ENCODE results near the gene TMEM245.

TMEM245 gene

GRCh38 chr9:109050444-109050843 lies 69.3 kb downstream of the TMEM245 start:
- no peaks in the 10 kb centered on the region for H3K4me1 ChIP-seq (ENCODE audit: control insufficient read depth in 1 of 2, insufficient read depth in 2 of 2, low read length in 2 of 2)
- peaks cover 47 to 78% of the 10 kb centered on the region in 2 donors for H3K36me3 ChIP-seq (ENCODE audit: control insufficient read depth in 1 of 2, insufficient read depth in 2 of 2, low read length in 2 of 2)
- no peak overlapping the region for H3K9ac ChIP-seq (ENCODE audit: low read depth in 1 of 2, low read length in 2 of 2)
- H3K9me3 ChIP-seq (ENCODE audit: control insufficient read depth in 1 of 2, low read length in 2 of 2): no peaks in the 10 kb centered on the region
- H3K27me3 ChIP-seq (ENCODE audit: control insufficient read depth in 1 of 2, insufficient read depth in 2 of 2, low read length in 2 of 2): no peaks in the 10 kb centered on the region
- H3K27ac ChIP-seq (ENCODE audit: low read depth, low read length): no peak overlapping the region
- H3K4me3 ChIP-seq (ENCODE audit: low read depth in 1 of 2, low read length in 2 of 2): no peak overlapping the region

DNA sequence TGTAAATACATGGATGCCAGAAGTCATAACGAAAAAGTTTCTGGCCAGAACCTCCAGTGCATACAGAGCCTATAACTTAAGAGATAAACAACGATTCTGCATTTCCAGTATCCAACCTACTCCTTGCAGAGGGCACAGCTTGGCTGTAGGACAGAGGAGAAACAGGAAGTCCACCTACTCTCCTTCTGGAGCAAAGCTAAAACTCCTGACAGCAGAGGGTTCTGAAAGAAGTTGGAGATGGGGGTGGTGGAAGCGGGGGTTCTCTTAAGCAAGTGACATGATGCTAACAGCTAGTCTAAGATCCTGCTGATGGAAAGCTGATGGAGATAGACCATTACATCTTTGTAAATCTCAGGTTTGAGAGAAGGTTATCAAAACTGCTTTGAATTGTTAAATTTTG lies 70.9 kb downstream of the TMEM245 start:
- H3K27ac ChIP-seq (ENCODE audit: low read depth, low read length): no peak overlapping the region
- H3K36me3 ChIP-seq (ENCODE audit: control insufficient read depth in 1 of 2, insufficient read depth in 2 of 2, low read length in 2 of 2): peaks cover 47 to 80% of the 10 kb centered on the region in 2 donors
- H3K9ac ChIP-seq (ENCODE audit: low read depth in 1 of 2, low read length in 2 of 2): no peak overlapping the region
- H3K4me3 ChIP-seq (ENCODE audit: low read depth in 1 of 2, low read length in 2 of 2): no peak overlapping the region
- no peaks in the 10 kb centered on the region for H3K9me3 ChIP-seq (ENCODE audit: control insufficient read depth in 1 of 2, low read length in 2 of 2)
- no peaks in the 10 kb centered on the region for H3K4me1 ChIP-seq (ENCODE audit: control insufficient read depth in 1 of 2, insufficient read depth in 2 of 2, low read length in 2 of 2)
- no peaks in the 10 kb centered on the region for H3K27me3 ChIP-seq (ENCODE audit: control insufficient read depth in 1 of 2, insufficient read depth in 2 of 2, low read length in 2 of 2)

- Histone ChIP-seq H3K9me3 (ENCODE audit: control insufficient read depth in 1 of 2, low read length in 2 of 2) (no peaks in the 10 kb centered on the region), H3K4me1 (ENCODE audit: control insufficient read depth in 1 of 2, insufficient read depth in 2 of 2, low read length in 2 of 2) (no peaks in the 10 kb centered on the region), H3K27me3 (ENCODE audit: control insufficient read depth in 1 of 2, insufficient read depth in 2 of 2, low read length in 2 of 2) (no peaks in the 10 kb centered on the region), H3K36me3 (ENCODE audit: control insufficient read depth in 1 of 2, insufficient read depth in 2 of 2, low read length in 2 of 2) (peaks cover 41 to 80% of the 10 kb centered on the region in 2 donors), H3K27ac (ENCODE audit: low read depth, low read length) (no peak overlapping the region), H3K4me3 (ENCODE audit: low read depth in 1 of 2, low read length in 2 of 2) (no peak overlapping the region), H3K9ac (ENCODE audit: low read depth in 1 of 2, low read length in 2 of 2) (no peak overlapping the region)
Observed at GRCh38 chr9:109047259-109047658, 72.5 kb downstream of the TMEM245 start.

- Histone ChIP-seq H3K9ac (ENCODE audit: low read depth in 1 of 2, low read length in 2 of 2) (no peak overlapping the region), H3K27me3 (ENCODE audit: control insufficient read depth in 1 of 2, insufficient read depth in 2 of 2, low read length in 2 of 2) (no peaks in the 10 kb centered on the region), H3K36me3 (ENCODE audit: control insufficient read depth in 1 of 2, insufficient read depth in 2 of 2, low read length in 2 of 2) (peaks cover 41 to 75% of the 10 kb centered on the region in 2 donors), H3K27ac (ENCODE audit: low read depth, low read length) (no peak overlapping the region), H3K4me3 (ENCODE audit: low read depth in 1 of 2, low read length in 2 of 2) (no peak overlapping the region), H3K4me1 (ENCODE audit: control insufficient read depth in 1 of 2, insufficient read depth in 2 of 2, low read length in 2 of 2) (no peaks in the 10 kb centered on the region), H3K9me3 (ENCODE audit: control insufficient read depth in 1 of 2, low read length in 2 of 2) (no peaks in the 10 kb centered on the region)
Observed at GRCh38 chr9:109046346-109046745, 73.4 kb downstream of the TMEM245 start.

GRCh38 chr9:109043578-109043977 lies 76.2 kb downstream of the TMEM245 start:
- Histone ChIP-seq H3K9ac (ENCODE audit: low read depth in 1 of 2, low read length in 2 of 2) (no peak overlapping the region), H3K4me3 (ENCODE audit: low read depth in 1 of 2, low read length in 2 of 2) (no peak overlapping the region), H3K9me3 (ENCODE audit: control insufficient read depth in 1 of 2, low read length in 2 of 2) (no peaks in the 10 kb centered on the region), H3K27me3 (ENCODE audit: control insufficient read depth in 1 of 2, insufficient read depth in 2 of 2, low read length in 2 of 2) (no peaks in the 10 kb centered on the region), H3K36me3 (ENCODE audit: control insufficient read depth in 1 of 2, insufficient read depth in 2 of 2, low read length in 2 of 2) (peaks cover 33 to 55% of the 10 kb centered on the region in 2 donors), H3K27ac (ENCODE audit: low read depth, low read length) (no peak overlapping the region), H3K4me1 (ENCODE audit: control insufficient read depth in 1 of 2, insufficient read depth in 2 of 2, low read length in 2 of 2) (no peaks in the 10 kb centered on the region)

GRCh38 chr9:109040571-109040970 lies 79.2 kb downstream of the TMEM245 start:
- no peaks in the 10 kb centered on the region for H3K27me3 ChIP-seq (ENCODE audit: control insufficient read depth in 1 of 2, insufficient read depth in 2 of 2, low read length in 2 of 2)
- no peak overlapping the region for H3K27ac ChIP-seq (ENCODE audit: low read depth, low read length)
- H3K9ac ChIP-seq (ENCODE audit: low read depth in 1 of 2, low read length in 2 of 2): no peak overlapping the region
- peaks cover 0 to 10% of the 10 kb centered on the region in 2 donors for H3K4me1 ChIP-seq (ENCODE audit: control insufficient read depth in 1 of 2, insufficient read depth in 2 of 2, low read length in 2 of 2)
- no peak overlapping the region for H3K4me3 ChIP-seq (ENCODE audit: low read depth in 1 of 2, low read length in 2 of 2)
- H3K36me3 ChIP-seq (ENCODE audit: control insufficient read depth in 1 of 2, insufficient read depth in 2 of 2, low read length in 2 of 2): peaks cover 13 to 34% of the 10 kb centered on the region in 2 donors
- H3K9me3 ChIP-seq (ENCODE audit: control insufficient read depth in 1 of 2, low read length in 2 of 2): no peaks in the 10 kb centered on the region

DNA sequence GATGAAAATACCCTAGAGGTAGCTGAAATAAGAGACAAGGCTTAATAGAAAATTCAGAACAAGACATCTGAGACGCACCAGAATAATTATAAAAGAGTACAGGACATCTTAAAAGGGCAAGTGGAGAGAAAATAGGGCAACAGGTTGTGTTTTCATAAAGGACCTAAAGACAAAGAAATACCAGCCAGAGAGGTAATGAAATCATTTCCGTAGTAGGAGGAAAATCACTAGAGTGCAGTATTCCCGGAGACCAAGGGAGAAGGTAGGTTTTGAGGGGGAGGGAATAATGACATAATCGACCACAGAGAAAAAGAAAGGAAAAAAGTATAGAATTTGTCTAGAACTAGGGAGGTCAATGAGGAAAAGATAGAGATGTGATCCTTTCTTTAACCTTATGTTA lies 80.2 kb downstream of the TMEM245 start:
- Histone ChIP-seq H3K9me3 (ENCODE audit: control insufficient read depth in 1 of 2, low read length in 2 of 2) (no peaks in the 10 kb centered on the region), H3K4me1 (ENCODE audit: control insufficient read depth in 1 of 2, insufficient read depth in 2 of 2, low read length in 2 of 2) (peaks cover 0 to 10% of the 10 kb centered on the region in 2 donors), H3K4me3 (ENCODE audit: low read depth in 1 of 2, low read length in 2 of 2) (no peak overlapping the region), H3K36me3 (ENCODE audit: control insufficient read depth in 1 of 2, insufficient read depth in 2 of 2, low read length in 2 of 2) (peaks cover 7 to 25% of the 10 kb centered on the region in 2 donors), H3K9ac (ENCODE audit: low read depth in 1 of 2, low read length in 2 of 2) (no peak overlapping the region), H3K27ac (ENCODE audit: low read depth, low read length) (no peak overlapping the region), H3K27me3 (ENCODE audit: control insufficient read depth in 1 of 2, insufficient read depth in 2 of 2, low read length in 2 of 2) (no peaks in the 10 kb centered on the region)

- H3K9ac ChIP-seq (ENCODE audit: low read depth in 1 of 2, low read length in 2 of 2): no peak overlapping the region
- peaks cover 8 to 20% of the 10 kb centered on the region in 2 donors for H3K36me3 ChIP-seq (ENCODE audit: control insufficient read depth in 1 of 2, insufficient read depth in 2 of 2, low read length in 2 of 2)
- no peaks in the 10 kb centered on the region for H3K9me3 ChIP-seq (ENCODE audit: control insufficient read depth in 1 of 2, low read length in 2 of 2)
- H3K27ac ChIP-seq (ENCODE audit: low read depth, low read length): no peak overlapping the region
- H3K27me3 ChIP-seq (ENCODE audit: control insufficient read depth in 1 of 2, insufficient read depth in 2 of 2, low read length in 2 of 2): no peaks in the 10 kb centered on the region
- no peak overlapping the region for H3K4me3 ChIP-seq (ENCODE audit: low read depth in 1 of 2, low read length in 2 of 2)
- H3K4me1 ChIP-seq (ENCODE audit: control insufficient read depth in 1 of 2, insufficient read depth in 2 of 2, low read length in 2 of 2): peaks cover 0 to 10% of the 10 kb centered on the region in 2 donors
Observed at GRCh38 chr9:109037946-109038715, 81.6 kb downstream of the TMEM245 start.

GRCh38 chr9:109036744-109037680 lies 82.7 kb downstream of the TMEM245 start:
- Histone ChIP-seq H3K9me3 (ENCODE audit: control insufficient read depth in 1 of 2, low read length in 2 of 2) (no peaks in the 10 kb centered on the region), H3K9ac (ENCODE audit: low read depth in 1 of 2, low read length in 2 of 2) (no peak overlapping the region), H3K4me3 (ENCODE audit: low read depth in 1 of 2, low read length in 2 of 2) (no peak overlapping the region), H3K36me3 (ENCODE audit: control insufficient read depth in 1 of 2, insufficient read depth in 2 of 2, low read length in 2 of 2) (peaks cover 10 to 22% of the 10 kb centered on the region in 2 donors), H3K27ac (ENCODE audit: low read depth, low read length) (no peak overlapping the region), H3K27me3 (ENCODE audit: control insufficient read depth in 1 of 2, insufficient read depth in 2 of 2, low read length in 2 of 2) (no peaks in the 10 kb centered on the region), H3K4me1 (ENCODE audit: control insufficient read depth in 1 of 2, insufficient read depth in 2 of 2, low read length in 2 of 2) (peaks cover 0 to 10% of the 10 kb centered on the region in 2 donors)
